ENCODE data around the gene MBNL1.

The MBNL1 gene, protein sequence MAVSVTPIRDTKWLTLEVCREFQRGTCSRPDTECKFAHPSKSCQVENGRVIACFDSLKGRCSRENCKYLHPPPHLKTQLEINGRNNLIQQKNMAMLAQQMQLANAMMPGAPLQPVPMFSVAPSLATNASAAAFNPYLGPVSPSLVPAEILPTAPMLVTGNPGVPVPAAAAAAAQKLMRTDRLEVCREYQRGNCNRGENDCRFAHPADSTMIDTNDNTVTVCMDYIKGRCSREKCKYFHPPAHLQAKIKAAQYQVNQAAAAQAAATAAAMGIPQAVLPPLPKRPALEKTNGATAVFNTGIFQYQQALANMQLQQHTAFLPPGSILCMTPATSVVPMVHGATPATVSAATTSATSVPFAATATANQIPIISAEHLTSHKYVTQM

DNA sequence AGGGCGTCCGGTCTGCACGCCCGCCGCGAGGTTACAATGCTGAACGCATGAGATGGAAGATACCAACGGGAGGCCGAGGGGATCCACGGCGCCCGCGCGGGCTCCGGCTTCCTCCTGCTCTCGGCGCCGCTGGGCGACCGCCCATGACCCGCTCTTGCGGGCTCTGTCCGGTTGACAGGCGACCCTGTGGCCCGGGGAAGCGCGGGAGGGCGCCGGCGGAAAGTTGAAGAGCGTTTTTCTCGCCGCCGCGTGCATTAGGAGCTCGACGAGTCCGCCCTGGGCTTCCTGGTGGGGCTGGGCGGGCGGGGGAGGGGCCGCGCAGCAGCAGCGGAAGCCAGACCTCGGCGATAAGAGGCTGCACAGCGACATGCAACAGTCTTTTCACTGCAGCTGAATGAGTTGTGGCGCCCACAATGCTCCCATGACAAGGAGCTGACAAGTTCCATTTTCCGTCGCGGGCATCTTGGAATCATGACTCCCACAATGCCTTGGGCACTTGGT is at the start of gene MBNL1:
MBNL1 (plus strand) TSS at position 375 of the 501 bp plus-strand sequence. CDS start 31,265 bp downstream, outside the sequence.
- peak; percentile 83 for DNase-seq

DNA sequence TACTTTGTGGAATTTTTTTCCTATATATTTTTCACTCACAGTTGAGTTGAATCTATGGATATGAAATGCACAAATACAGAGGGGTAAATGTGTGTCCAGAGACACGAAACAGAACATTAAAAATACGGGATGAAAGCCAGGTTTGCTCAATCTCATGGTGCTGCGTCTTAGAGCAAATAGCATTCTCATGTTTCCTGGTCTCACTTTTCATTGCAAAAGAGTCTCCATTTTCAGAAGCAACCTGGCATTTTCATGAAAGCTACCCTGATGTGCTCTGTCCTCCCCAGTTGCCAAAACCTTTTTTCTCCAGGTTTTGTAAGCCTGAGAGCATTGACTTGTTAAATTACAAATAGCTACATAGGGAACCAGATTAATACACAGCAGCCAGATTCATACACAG is 49.5 kb upstream of the MBNL1 start:
- DNase-seq: no peak

DNA sequence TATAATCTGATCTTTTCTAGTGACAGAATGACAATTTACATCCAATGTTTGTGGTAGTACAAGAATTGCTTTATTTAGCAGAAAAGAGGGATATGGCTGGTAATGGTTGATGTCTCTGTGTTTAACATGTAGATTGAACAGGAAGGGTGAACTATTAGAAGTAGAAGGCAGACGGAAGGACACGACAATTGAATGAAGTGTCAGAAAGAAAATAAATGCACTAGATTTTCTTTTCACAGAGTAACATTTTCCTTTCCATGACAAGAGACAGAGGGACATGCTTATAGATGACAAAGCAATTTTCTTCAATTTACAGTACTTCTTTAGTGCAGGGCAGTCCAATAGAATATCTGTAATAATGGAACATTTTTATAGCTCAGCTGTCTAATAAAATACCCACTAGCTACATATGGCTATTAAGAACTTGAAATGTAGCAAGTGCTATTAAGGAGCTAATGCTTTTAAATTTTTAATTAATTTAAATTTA is 48.9 kb upstream of the MBNL1 start:
- DNase-seq: no peak

DNA sequence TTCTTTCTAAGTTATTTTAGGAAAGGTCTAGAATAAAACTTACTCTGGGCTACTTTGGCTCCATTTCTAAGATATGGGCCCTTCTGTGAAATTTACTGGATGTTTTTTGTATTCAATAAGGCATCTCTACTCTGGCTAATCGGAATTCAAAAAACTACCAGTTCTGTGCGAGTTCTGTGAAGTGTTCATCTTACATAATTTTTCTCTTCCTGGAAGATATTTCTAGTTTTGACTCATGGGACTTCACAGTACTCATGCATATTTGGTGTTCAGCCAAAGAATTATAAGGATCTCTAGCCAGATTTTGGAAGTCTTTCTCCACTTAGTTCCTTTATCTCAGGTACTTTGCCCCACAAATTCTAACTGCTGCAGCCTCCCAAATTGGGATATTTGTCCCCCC is 46.4 kb upstream of the MBNL1 start:
- DNase-seq: no peak

DNA sequence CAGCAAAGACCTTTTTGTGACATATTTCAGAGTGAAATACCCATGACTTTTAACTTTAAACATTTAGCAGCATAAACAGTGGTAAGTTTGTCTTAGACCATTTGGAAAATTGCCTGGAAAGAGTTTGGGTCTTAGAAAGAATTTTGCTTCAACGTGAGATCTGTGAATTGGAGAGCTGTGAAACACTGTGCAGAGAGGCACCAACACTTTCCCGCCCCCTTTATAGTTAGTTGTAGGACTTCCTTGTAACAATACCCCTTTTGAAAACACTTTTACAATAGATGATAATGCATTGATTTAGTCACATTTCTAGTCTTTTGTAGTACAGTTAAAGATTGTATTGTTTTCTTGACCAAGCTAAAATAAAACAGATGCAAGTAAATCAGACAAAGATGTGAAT is 43.5 kb upstream of the MBNL1 start:
- DNase-seq: no peak

DNA sequence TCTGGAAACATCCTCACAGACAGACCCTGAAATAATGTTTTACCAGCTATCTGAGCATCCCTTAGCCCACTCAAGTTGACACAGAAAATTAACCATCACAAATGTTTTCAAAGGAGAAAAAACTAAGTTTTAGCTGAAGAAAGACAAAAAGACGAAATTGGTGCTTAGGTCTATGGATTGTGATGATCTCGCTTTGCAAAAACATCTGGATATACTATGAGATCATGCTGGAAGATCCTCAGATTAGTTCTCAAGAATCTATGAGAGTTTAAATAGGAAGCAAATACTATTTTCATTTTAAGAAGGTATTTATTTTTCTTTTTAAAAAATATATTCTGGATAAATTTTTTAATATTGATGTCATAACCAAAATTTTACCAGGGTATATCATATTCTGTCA is 42.6 kb upstream of the MBNL1 start:
- DNase-seq: no peak

DNA sequence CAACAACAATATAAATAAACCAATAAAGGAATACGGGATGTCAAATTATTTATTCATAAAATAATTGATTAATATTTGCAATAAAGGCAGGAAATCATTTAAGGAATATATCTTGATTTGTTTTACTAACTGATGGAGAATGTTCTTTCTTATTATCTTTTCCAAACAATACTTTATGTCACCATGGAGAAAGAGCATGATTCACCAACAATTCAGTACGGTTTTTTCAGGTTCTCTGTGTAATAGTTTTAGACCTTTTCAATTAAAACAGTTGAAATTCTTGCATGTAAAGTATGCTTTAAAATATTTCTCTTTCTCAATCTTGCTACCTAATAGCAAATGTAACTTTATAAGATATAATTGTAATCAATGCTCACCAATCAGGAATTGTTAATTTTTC is 41.7 kb upstream of the MBNL1 start:
- no peak for DNase-seq

DNA sequence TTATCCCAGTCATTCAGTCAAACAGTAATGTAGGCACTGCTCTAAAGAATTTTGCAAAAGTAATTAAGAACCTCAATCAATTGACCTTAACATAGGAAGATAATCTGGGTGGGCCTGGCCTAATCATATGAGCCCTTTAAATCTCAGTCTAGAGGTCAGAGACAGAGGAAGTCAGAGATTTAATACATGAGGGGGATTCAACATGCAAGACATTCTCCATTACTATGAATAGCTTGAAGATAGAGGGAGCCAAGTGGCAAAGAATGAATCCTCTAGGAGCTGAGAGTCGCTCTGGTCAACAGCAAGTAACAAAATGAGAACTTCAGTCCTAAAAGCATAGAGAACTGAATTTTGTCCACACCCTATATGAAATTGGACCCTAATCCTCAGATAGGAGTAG is 39.0 kb upstream of the MBNL1 start:
- no peak for DNase-seq

DNA sequence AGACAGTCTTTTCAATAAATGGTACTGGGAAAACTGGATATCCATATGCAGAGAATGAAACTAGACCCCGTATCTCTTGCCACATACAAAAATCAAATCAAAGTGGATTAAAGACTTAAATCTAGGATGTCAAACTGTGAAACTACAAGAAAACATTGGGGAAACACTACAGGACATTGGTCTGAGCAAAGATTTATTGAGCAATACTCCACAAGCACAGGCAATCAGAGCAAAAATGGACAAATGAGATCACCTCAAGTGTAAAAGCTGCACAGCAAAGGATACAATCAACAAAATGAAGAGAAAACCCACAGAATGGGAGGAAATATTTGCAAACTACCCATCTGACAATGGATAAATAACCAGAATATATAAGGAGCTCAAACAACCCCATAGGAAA is 38.4 kb upstream of the MBNL1 start:
- no peak for DNase-seq

DNA sequence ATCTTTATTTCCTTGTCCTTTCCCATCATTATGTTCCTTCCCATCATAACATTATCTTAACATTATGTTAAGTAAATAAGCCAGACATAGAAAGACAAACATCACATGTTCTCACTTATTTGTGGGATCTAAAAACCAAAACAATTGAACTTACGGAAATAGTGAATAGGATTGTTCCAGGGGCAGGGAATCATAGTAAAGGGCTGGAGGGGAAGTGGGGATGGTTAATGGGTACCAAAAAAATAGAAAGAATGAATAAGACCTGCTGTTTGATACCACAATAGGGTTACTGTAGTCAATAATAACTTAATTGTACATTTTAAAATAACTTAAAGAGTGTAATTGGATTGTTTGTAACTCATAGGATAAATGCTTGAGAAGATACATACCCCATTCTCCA is 36.7 kb upstream of the MBNL1 start:
- no peak for DNase-seq

DNA sequence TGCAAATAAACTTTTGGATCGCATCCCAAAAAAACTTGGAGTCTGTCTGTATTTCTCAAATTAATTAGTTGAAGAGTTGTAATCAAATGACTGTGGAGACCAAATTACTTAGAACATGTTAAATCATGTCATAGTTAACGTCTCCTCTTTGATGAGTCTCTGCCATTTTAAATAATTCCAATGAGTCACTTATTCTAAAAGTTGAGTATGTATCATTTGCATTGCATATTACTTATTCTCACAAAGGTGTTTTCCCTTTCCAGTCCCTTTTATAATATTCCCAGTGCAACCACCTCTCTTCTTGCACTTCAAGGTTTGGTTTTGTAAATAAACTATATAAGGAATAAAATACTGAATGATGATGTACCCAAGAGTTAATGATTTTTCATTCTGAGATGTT is 36.0 kb upstream of the MBNL1 start:
- DNase-seq: no peak

DNA sequence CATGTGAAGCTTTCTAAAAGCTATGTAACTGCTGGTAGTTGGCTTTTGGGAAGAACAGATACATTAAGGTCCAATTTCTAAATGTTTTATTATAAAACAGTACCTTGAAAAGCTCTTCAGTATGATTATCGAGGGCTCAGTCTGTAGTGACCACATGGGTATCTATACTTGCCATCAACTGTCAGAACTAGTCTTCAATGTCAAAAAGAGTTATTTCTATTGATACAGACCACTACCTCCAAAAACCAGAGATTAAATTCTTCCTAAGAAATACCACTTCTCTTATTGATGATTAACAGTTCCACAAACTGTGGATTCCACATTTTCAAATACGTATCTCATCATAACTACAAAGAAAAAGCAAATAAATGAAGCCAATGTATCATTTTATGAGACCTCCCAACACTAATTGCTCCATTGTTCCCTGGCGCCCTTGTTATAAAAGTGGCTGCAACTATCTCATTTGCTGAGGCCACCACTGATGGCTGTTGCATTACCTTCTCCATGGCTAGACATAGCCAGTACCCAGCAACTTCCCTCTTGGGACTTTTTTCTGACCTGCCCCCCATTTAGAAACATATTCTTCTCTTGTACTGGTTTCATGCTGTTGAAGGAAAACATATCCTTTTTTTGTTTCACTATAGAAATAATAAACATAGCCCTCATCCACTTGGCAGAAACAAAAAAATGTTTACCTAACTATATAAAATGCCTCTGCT is 33.9 kb upstream of the MBNL1 start:
- no peak for DNase-seq

DNA sequence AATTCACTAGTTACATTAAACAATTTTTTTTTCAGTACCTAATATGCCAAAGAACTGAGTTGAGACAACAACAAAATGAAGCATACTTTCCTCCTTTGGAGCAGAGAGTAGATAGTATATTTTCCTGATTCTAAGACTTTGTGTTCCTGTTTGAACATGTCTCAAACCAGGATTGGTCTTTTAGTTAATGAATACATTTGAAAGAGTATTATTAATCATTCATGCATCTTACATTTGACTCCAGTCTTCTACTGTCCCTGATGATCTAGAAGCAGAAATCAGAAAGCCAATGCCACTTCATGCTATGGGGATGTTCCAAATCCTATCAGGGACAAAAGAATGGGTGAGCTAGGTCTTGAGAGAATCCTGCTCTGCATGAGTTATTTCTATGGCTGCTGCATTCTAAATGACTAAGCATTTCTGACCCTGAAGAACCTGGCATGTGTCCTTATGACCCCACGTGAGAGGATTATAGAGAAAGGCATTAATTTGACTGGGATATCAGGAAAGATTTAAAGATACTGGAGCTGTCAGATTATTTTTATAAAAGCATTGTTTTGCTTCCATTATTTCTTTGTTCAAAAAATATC is 32.9 kb upstream of the MBNL1 start:
- DNase-seq: no peak

DNA sequence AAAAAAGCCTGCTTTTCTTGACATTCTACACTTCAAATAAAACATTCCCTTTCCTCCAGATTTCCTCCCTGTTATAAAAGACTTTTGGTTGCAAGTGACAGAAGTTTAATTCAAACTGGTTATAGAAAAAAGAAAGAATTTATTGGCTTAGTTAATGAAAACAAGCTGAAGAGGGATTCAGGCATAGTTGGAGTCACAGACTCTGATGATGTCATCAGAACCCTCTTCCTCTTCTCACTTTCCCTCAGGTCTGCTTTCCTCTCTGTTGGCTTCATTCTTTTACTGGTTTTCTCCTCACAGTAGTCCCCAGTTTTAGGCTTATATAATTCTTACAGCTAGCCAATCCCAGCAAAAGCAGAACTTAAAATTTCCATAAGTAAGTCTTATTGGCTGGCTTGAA is 32.0 kb upstream of the MBNL1 start:
- no peak for DNase-seq

DNA sequence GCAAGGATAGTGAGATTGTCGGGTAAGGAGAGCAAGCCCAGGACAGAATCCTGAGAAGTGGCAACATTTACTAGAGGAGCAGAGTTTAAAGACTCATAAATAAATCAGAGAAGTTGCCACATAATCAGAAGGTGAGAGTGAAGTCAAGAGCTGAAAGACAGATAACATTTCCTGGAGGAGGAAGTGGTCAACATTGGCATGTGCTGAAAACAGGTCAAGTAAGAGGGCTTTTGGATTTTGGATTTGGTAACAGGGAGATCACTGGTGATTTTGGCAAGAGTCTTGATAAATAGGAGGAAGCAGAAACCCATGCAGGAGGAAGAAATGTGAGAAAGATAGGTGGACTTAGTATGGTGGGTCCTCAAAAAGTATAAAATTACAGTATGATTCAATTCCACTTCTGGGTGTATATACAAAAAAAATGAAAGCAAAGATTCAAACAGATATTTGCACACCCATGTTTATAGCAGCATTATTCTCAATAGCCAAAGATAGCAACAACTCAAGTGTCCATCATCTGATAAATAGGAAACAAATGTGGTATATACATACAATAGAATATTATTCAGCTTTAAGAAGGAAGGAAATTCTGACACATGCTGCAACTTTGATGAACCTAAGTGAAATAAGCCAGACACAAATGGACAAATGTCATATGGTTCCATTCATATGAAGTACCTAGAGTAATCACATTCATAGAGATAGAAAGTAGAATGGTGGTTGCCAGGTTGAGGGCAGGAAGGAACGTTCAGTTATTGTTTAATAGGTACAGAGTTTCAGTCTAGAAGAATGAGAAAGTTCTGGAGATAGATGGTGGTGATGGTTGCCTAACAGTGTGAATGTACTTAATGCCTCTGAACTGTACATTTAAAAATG is 27.3 kb upstream of the MBNL1 start:
- DNase-seq: no peak

DNA sequence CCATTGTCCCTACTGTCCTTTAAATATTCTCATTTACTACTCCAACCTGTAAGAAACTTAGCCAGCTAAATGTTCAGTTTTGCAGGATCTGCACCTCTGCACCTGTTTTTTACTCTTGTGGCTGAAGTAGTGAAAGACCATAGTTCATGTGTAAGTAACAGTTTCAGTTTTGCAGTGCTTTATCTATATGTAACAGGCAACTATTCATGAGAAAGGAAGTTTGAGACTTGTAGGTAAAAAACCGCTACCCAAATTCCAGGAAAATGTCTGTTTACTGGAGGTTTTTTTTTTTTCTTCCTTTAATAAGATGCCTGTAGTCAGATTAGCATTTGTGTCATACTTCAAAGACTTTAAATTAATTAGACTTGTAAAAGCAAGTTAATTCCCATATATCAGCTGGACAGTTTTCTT is 25.4 kb upstream of the MBNL1 start:
- DNase-seq: no peak

DNA sequence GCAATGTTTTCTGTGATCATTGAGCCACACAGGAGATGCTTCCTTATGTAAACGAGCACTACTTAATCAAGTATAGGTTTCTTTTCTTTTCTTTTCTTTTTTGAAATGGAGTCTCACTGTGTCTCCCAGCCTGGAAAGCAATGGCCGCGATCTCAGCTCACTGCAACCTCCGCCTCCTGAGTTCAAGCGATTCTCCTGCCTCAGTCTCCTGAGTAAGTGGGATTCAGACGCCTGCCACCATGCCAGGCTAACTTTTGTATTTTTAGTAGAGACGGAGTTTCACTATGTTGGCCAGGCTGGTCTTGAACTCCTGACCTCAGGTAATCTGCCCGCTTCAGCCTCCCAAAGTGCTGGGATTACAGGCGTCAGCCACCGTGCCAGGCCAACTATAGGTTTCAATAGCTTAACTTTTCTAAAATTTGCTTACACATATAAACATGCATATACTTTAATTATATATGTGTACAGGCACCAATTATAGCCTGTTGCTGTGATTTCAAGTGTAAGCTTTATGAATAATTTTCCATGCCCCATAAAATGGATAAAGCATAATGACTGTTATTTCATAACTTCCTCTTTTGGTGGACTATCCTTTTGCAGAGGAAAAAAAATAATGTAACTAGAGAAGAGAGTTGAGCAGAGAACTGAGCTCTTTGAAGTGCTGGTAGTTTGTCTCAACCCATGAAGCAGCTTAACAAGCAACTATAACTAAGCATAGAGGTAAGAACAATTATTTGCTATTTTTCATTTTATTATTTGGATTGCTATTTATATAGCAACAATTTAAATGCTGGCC is 24.8 kb upstream of the MBNL1 start:
- peak; percentile 31 to 37 for DNase-seq

DNA sequence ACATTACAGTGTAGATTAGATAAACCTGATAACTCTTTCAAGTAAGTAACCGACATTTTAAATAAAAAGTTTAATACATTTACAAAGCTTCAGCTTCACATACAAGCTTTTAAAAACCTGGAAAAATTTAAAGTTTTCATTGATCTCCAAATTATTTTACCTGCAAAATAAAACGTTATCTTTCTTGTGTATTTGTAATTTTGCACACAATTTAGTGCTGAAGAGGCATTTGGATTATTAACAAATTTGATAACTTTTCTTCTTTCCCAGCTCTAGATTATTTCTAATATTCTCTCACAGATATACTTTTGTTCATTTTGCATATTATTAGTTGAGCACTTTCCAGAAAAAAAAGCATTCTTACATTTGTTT is 24.2 kb upstream of the MBNL1 start:
- DNase-seq: no peak

DNA sequence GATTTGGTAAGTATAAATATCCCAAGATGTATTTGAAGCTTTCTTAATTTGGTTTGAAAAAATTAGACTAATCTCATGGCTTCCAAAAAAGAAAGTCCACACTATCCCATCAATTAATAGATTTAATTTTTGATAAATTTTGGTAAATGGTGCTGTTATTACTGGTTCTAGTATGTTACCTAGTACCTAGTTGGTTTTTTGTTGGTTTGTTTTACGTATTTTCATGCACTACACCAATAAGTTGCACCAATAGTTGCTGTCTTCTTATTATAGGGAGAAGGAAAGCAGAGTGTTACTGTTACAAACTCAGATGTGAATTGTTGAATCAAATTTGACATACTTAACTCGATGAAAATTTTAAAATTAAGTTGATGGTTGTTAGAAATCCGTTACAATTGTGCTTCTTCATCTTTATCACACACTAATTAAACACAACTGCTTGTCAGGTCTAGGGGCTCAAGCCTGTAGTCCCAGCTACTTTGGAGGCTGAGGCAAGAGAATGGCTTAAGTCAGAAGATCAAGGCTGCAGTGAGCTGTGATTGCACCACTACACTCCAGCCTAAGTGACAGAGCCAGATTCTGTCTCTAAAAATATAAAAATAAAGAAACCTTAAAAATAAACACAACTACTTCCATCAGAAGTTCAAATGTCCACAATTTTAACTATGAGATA is 23.1 kb upstream of the MBNL1 start:
- peak in 1 of 2 donors; percentile 31 for DNase-seq

DNA sequence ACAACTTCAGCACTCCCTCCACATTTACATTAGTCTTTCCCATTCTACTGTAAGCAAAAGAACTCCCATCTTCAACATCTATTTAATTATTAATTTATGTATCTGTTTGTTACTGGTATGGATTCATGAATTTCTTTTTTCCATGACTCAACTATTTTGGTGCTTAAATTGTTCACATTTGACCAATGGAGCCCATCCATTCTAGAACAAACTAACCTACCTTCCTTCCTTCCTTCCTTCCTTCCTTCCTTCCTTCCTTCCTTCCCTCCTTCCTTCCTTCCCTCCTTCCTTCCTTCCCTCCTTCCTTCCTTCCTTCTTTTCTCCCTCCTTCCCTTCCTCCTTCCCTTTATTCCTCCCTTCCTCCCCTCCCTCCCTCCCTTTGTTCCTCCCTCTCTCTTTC is 16.8 kb upstream of the MBNL1 start:
- no peak for DNase-seq

DNA sequence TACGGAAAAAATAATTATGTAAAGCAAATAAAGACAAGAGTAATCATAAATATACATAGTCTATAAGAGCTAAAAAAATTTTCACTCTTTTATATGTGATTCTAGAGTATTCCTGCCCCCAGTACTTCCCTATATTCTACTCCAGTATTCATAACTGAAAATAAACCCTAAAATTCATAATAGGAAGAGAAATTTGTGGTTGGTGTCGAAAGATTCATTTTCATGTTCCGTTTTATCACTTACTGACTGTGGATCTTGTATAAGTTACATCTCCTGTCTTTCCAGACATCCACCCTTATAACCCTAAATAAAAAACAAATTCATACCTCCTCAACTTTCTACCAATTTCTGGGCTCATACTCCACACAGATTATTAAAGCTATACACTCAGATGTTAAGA is 16.0 kb upstream of the MBNL1 start:
- DNase-seq: no peak

Measured in stimulated activated CD4-positive, alpha-beta T cell treated with anti-CD3 and anti-CD28 coated beads, Interleukin-2, amount 100 ng/mL, for 24 hours (primary cell).